CD4-positive, alpha-beta T cell (primary cell): ENCODE measurements around the gene MSI1. TPM values are rescaled to one million over a fixed set of nuclear protein-coding genes. Genes with fewer than 3 reads are reported as not detected.

Experiments
- ATAC-seq: fragments of 200-7000 bp; cut with Tn5 transposase; one replicate; pipeline ENCODE4 v1.10.0; 2022; ENCODE audit warnings: mild to moderate bottlenecking; ENCODE audit not compliant: poor library complexity
- CTCF ChIA-PET: fragments of 350-600 bp; sonication (Branson Sonifier 250); formaldehyde crosslinking; loops from one replicate; lab custom pipeline; 2021; ENCODE audit warnings: antibody characterized with exemption, inconsistent platforms; lab: Charles Lee
- POLR2A ChIA-PET: fragments of 350-600 bp; sonication (Branson Sonifier 250); formaldehyde crosslinking; loops from one replicate; lab custom pipeline; 2021; ENCODE audit warnings: antibody characterized with exemption, inconsistent platforms; lab: Charles Lee
- DNase-seq, 14 experiments: peaks; one replicate each; pipeline ENCODE4 v3.0.0-alpha.2; 2013 to 2020; ENCODE audit warnings: mixed read lengths in 2 of 14
- H3K27ac ChIP-seq, 2 donors: one replicate each; pipeline versions ENCODE4 v1.5.1 to v1.7.0; 2013; ENCODE audit warnings: low read length in 2 of 2, low read depth in 1 of 2, mild to moderate bottlenecking in 1 of 2
- H3K27me3 ChIP-seq, 2 experiments: 1 replicate in 1 of 2; 2 replicates in 1 of 2; pipeline versions ENCODE4 v1.6.1 to v1.7.0; 2013; ENCODE audit warnings: low read length in 2 of 2, control low read depth in 1 of 2, mild to moderate bottlenecking in 1 of 2, moderate library complexity in 1 of 2; ENCODE audit not compliant: insufficient read depth in 2 of 2, control insufficient read depth in 1 of 2
- H3K36me3 ChIP-seq: one replicate; pipeline ENCODE4 v1.6.1; 2013; ENCODE audit warnings: low read length, control low read depth; ENCODE audit not compliant: insufficient read depth
- H3K4me1 ChIP-seq: one replicate; pipeline ENCODE4 v1.6.1; 2013; ENCODE audit warnings: low read length, control low read depth; ENCODE audit not compliant: insufficient read depth
- H3K4me3 ChIP-seq: one replicate; pipeline ENCODE4 v1.5.1; 2013; ENCODE audit warnings: mild to moderate bottlenecking, low read length, moderate library complexity
- H3K9me3 ChIP-seq, 2 experiments: 1 replicate in 1 of 2; 2 replicates in 1 of 2; pipeline versions ENCODE4 v1.6.1 to v1.7.0; 2013; ENCODE audit warnings: low read length in 2 of 2, mild to moderate bottlenecking in 2 of 2, control low read depth in 1 of 2, moderate library complexity in 1 of 2; ENCODE audit not compliant: control insufficient read depth in 1 of 2, insufficient read depth in 1 of 2
- H3K27ac Mint-ChIP-seq: one replicate; pipeline ENCODE4 v1.8.0; 2020; ENCODE audit warnings: mixed read lengths
- H3K27me3 Mint-ChIP-seq: one replicate; pipeline ENCODE4 v1.8.0; 2021; ENCODE audit warnings: mixed read lengths
- H3K36me3 Mint-ChIP-seq: one replicate; pipeline ENCODE4 v1.8.0; 2021; ENCODE audit warnings: low read depth, mixed read lengths
- H3K4me1 Mint-ChIP-seq: one replicate; pipeline ENCODE4 v1.8.0; 2021; ENCODE audit warnings: low read depth, mixed read lengths
- H3K4me3 Mint-ChIP-seq: one replicate; pipeline ENCODE4 v1.8.0; 2020; ENCODE audit warnings: mild to moderate bottlenecking, mixed read lengths
- H3K9me3 Mint-ChIP-seq: one replicate; pipeline ENCODE4 v1.8.0; 2020; ENCODE audit warnings: mixed read lengths
- intact Hi-C, 2 experiments: fragments of 100-400 bp; cut with DNase I in 1 of 2; cut with micrococcal nuclease in 1 of 2; formaldehyde crosslinking; loops; one replicate each; pipeline versions ENCODE4 v1.15.1 to v1.9.0; 2023 to 2025; cut with DNase I, micrococcal nuclease
- total RNA-seq, 174 experiments: library from RNA in 2 of 174; stranded (reverse) in 2 of 174; gene quantifications; one replicate each; pipeline ENCODE4 v1.2.3 and lab custom pipeline; 2021 to 2026
- TF ChIP-seq, protein P1 (sequence below): fragments of 200-600 bp; IDR thresholded peaks from one replicate; pipeline ENCODE4 v1.8.0; 2022; ENCODE audit warnings: antibody characterized with exemption, mild to moderate bottlenecking

Gene MSI1
- total RNA-seq, 2 experiments from 2014 or later: not detected

DNA sequence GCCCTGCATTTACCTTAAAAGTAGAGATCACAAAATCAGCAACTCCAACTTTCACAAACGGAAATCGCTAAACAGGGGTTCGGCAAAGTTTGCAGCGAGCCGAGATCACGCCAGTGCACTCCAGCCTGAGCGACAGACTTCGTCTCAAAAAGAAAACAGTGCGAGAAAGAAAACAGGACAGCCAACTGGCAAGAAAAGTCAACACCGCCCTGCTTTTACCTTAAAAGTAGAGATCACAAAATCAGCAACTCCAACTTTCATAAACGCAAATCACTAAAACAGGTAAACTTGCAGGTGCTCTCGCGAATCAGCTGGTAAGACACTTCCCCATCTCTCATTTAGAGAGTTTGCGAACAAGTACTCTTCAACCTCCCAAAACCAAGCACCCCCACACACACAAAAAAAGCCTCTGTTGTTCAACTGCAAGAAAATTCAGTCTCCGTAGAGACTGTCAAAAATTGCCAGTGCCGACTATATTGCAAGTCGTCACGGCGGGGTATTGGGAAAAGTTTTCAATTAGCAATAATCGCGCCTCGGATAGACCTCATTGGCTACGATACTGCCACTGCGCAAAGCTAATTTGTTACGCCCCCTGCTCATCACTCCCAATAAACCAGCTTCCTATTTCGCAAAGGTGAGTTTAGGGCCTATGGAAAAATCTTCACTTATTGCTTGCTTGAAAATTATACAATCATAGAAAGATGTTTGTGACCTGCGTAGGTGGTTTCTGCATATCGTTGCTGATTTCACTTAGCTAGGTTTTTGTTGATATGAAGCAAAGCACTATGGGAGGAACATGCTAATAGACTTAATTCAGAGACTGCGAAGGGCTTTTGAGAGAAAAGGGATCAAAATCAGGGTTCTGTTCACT lies 76.1 kb downstream of the MSI1 start, which contains the start of gene RNU4-1:
Gene RNU4-1, minus strand, starts transcription at position 577 of the 871 bp plus-strand sequence.
- H3K27me3 Mint-ChIP-seq: no peaks in the 10 kb centered on the region
- H3K4me3 Mint-ChIP-seq: no peak within 1 kb of the TSS
- peaks cover 5% of the 10 kb centered on the region for H3K4me1 Mint-ChIP-seq
- intact Hi-C loops: loop anchor here in 1 of 2 experiments (1.0 to 5.0 kb wide), 3 partner anchors 9 to 281 kb away; partner anchors contain the start of gene SIRT4
- H3K9me3 Mint-ChIP-seq: no peaks in the 10 kb centered on the region
- H3K36me3 Mint-ChIP-seq: no peaks in the 10 kb centered on the region
- ChIA-PET POLR2A (interaction anchor here (0.6 to 4.9 kb wide), 42 partner anchors 9 to 1776 kb away, joined by 3 to 271 read pairs (median 6); partner anchors contain the start of genes ACADS, BICDL1, COQ5 and COX6A1), CTCF (interaction anchor here (1.2 to 3.5 kb wide), 4 partner anchors 9 to 92 kb away, joined by 6 to 51 read pairs (median 13); partner anchors contain the start of genes PXN, RPLP0 and SIRT4)
- DNase-seq: peak; percentile 49 to 92 (median 64)
- Histone ChIP-seq H3K4me3 (peak within 1 kb of the TSS; percentile 75), H3K9me3 (no peaks in the 10 kb centered on the region), H3K36me3 (no peaks in the 10 kb centered on the region), H3K27me3 (no peaks in the 10 kb centered on the region), H3K4me1 (peaks cover 23% of the 10 kb centered on the region), H3K27ac (peak within 1 kb of the TSS; percentile 99 to 100)
- TF ChIP-seq, protein P1, sequence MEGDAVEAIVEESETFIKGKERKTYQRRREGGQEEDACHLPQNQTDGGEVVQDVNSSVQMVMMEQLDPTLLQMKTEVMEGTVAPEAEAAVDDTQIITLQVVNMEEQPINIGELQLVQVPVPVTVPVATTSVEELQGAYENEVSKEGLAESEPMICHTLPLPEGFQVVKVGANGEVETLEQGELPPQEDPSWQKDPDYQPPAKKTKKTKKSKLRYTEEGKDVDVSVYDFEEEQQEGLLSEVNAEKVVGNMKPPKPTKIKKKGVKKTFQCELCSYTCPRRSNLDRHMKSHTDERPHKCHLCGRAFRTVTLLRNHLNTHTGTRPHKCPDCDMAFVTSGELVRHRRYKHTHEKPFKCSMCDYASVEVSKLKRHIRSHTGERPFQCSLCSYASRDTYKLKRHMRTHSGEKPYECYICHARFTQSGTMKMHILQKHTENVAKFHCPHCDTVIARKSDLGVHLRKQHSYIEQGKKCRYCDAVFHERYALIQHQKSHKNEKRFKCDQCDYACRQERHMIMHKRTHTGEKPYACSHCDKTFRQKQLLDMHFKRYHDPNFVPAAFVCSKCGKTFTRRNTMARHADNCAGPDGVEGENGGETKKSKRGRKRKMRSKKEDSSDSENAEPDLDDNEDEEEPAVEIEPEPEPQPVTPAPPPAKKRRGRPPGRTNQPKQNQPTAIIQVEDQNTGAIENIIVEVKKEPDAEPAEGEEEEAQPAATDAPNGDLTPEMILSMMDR: no peak
- ATAC-seq: peak; percentile 51
- no peak within 1 kb of the TSS for H3K27ac Mint-ChIP-seq

DNA sequence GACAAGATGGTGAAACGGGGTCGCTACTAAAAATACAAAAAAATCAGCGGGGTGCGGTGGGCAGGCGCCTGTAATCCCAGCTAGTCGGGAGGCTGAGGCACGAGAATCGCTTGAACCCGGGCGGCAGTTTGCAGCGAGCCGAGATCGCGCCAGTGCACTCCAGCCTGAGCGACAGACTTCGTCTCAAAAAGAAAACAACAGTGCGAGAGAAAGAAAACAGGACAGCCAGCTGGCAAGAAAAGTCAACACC lies 76.6 kb downstream of the MSI1 start:
- TF ChIP-seq, protein P1: no peak
- H3K36me3 ChIP-seq: no peaks in the 10 kb centered on the region
- DNase-seq (peak in 1 of 14 experiments; percentile 25), ATAC-seq (no peak)
- Mint-ChIP-seq H3K27me3 (no peaks in the 10 kb centered on the region), H3K9me3 (no peaks in the 10 kb centered on the region), H3K4me1 (peaks cover 5% of the 10 kb centered on the region), H3K4me3 (no peak overlapping the region), H3K36me3 (no peaks in the 10 kb centered on the region), H3K27ac (no peak overlapping the region)
- peak overlapping the region; percentile 75 for H3K4me3 ChIP-seq
- no peaks in the 10 kb centered on the region for H3K27me3 ChIP-seq
- peaks cover 23% of the 10 kb centered on the region for H3K4me1 ChIP-seq
- no peaks in the 10 kb centered on the region for H3K9me3 ChIP-seq
- intact Hi-C loops: loop anchor here in 1 of 2 experiments (5.0 kb wide), 1 partner anchor 280 kb away; no protein-coding TSS in a partner anchor
- POLR2A ChIA-PET: interaction anchor here (0.7 to 4.9 kb wide), 36 partner anchors 11 to 1934 kb away, joined by 3 to 271 read pairs (median 10); partner anchors contain the start of genes ACADS, BICDL1, COQ5 and COX6A1
- CTCF ChIA-PET: interaction anchor here (1.2 to 3.5 kb wide), 4 partner anchors 10 to 92 kb away, joined by 6 to 51 read pairs (median 13); partner anchors contain the start of genes PXN, RPLP0 and SIRT4
- H3K27ac ChIP-seq: peak overlapping the region; percentile 99 to 100

Other genes starting within 250 kb of the MSI1 start
- gene GCN1, start 174.4 kb downstream of the MSI1 start, total RNA-seq: 100 to 1,000 TPM; 121 to 128 TPM
- gene RPLP0, start 168.1 kb downstream of the MSI1 start, total RNA-seq: 1,000 to 10,000 TPM; 1,997 to 2,075 TPM
- 100 to 1,000 TPM; 229 to 230 TPM for gene PXN, start 103.4 kb downstream of the MSI1 start, total RNA-seq
- gene RNU4-2, start 77.3 kb downstream of the MSI1 start, total RNA-seq: 1,000 to 10,000 TPM; 8,097 to 9,671 TPM
- 1,000 to 10,000 TPM in 1 of 2 experiments, 100 to 1,000 TPM in 1; 913 to 1,035 TPM for gene RNU4-1, start 75.9 kb downstream of the MSI1 start, total RNA-seq
- under 1 TPM in 1 of 2 experiments, not detected in 1; 0.59 TPM for gene SIRT4, start 66.8 kb downstream of the MSI1 start, total RNA-seq
- gene PLA2G1B, start 41.4 kb downstream of the MSI1 start, total RNA-seq: not detected
- 100 to 1,000 TPM; 112 to 116 TPM for gene COX6A1, start 68.9 kb upstream of the MSI1 start, total RNA-seq
- 10 to 100 TPM; 33.0 to 34.3 TPM for gene TRIAP1, start 77.2 kb upstream of the MSI1 start, total RNA-seq
- 10 to 100 TPM; 18.6 to 19.4 TPM for gene GATC, start 77.3 kb upstream of the MSI1 start, total RNA-seq
- gene SRSF9, start 100.6 kb upstream of the MSI1 start, total RNA-seq: 100 to 1,000 TPM; 124 TPM
- gene DYNLL1, start 126.9 kb upstream of the MSI1 start, total RNA-seq: 10 to 100 TPM; 23.6 to 24.5 TPM
- 1 to 10 TPM; 6.9 to 7.1 TPM for gene COQ5, start 160.0 kb upstream of the MSI1 start, total RNA-seq
- 100 to 1,000 TPM; 441 to 446 TPM for gene RNF10, start 165.2 kb upstream of the MSI1 start, total RNA-seq
- gene POP5, start 212.2 kb upstream of the MSI1 start, total RNA-seq: 10 to 100 TPM; 17.9 to 22.0 TPM